T-helper 1 cell treated with Interleukin-12 subunit alpha and Interleukin-12 subunit beta and Interleukin-4 antibody, amounts not matched to agents 30 μg/mL and 1 μg/mL, for 36 hours (primary cell): Measurements from ENCODE around the gene SNAI3.

Source experiments
- H3K27ac Mint-ChIP-seq: one replicate; pipeline ENCODE4 v1.8.0; 2021; ENCODE audit warnings: mild to moderate bottlenecking, mixed read lengths
- H3K27me3 Mint-ChIP-seq: one replicate; pipeline ENCODE4 v1.8.0; 2021; ENCODE audit warnings: low read depth, mixed read lengths
- H3K36me3 Mint-ChIP-seq: one replicate; pipeline ENCODE4 v1.8.0; 2021; ENCODE audit warnings: low read depth, mixed read lengths
- H3K4me1 Mint-ChIP-seq: one replicate; pipeline ENCODE4 v1.8.0; 2021; ENCODE audit warnings: low read depth, mixed read lengths
- H3K4me3 Mint-ChIP-seq: one replicate; pipeline ENCODE4 v1.8.0; 2021; ENCODE audit warnings: mild to moderate bottlenecking, moderate library complexity, mixed read lengths
- H3K9me3 Mint-ChIP-seq: one replicate; pipeline ENCODE4 v1.8.0; 2021; ENCODE audit warnings: mixed read lengths

Gene SNAI3

DNA sequence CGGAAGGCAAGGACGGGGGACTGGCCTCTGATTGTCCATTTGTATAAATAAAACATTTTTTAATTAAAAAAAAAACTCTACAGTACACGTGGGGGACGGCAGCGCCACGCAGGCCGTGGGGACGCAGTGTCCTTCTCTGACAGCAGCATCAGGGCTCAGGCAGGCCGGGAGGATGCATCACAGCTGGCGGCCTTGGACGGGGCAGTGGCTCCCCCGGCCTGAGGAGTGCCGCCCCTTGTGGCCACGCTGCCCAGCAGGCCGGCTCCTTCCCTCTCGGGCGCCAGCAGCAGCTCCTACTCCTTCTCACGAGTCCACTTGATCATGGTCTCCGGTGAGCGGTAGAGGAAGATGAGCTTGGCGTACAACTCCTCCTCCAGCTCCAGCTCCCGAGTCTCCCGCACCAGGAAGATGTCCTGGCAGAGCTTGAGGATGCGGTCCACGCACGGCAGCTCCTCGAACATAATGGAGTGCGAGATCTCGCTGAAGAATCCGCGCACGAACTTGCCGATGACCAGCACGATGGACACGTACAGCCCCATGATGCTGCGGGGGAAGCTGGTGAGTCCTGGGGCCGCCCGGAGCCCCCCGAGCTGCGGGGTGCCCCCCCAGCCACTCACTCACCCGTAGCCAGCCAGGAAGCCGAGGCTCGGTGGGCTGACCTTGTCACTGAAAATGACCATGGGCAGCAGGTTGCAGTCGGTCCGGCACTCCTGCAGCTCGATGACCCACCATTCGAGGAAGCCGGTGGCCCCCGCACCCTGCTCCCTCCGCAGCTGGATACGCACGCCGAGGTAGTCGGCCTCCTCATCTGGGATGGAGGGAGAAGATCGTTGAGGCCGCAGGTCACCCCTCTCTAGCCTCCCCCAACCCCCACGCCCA, 29.2 kb upstream of the SNAI3 start:
- no peak overlapping the region for H3K27ac Mint-ChIP-seq
- no peaks in the 10 kb centered on the region for H3K27me3 Mint-ChIP-seq
- H3K36me3 Mint-ChIP-seq = peaks cover 13% of the 10 kb centered on the region

GRCh38 chr16:88714420-88715302, 28.4 kb upstream of the SNAI3 start:
- no peaks in the 10 kb centered on the region for H3K27me3 Mint-ChIP-seq
- no peaks in the 10 kb centered on the region for H3K4me1 Mint-ChIP-seq
- H3K27ac Mint-ChIP-seq = no peak overlapping the region
- peaks cover 7% of the 10 kb centered on the region for H3K36me3 Mint-ChIP-seq
- no peak overlapping the region for H3K4me3 Mint-ChIP-seq
- no peaks in the 10 kb centered on the region for H3K9me3 Mint-ChIP-seq

More for the DNA sequence above, 29.2 kb upstream of the SNAI3 start:
- Mint-ChIP-seq H3K4me1 (no peaks in the 10 kb centered on the region), H3K9me3 (no peaks in the 10 kb centered on the region), H3K4me3 (no peak overlapping the region)

DNA sequence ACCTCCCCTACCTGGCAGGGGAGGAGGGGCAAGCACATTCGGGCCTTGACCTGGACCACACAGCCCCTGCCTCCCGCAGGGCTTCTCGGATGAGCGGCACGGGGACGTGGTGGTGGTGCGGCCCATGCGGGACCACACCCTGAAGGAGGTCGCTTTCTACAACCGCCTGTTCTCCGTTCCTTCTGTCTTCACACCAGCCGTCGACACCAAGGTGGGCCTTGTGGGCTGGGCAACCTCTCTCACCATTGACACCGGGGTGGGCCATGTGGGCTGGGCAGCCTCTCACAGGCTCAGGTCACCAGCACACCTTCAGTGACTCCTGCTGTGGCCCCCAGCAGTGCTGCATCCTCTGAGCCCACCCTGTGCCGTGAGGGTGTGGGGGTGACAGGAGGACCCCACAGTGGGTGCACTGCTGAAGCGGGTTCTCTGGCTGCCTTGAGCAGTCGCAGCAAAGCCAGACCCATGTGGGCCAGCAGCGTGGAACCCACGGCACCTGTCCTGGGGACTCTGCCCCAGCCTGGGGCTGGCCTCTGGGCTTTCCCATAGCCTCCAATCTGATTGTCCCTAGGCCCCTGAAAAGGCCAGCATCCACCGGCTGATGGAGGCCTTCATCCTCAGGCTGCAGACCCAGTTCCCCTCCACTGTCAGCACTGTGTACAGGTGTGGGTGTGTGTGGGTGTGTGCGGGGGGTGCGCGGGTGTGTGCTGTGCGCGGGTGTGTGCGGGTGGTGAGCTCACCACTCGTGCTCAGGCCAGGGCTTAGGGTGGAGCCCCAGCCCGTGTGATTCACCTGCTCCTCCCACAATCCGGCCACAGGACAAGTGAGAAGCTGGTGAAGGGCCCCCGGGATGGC, 27.5 kb upstream of the SNAI3 start:
- no peaks in the 10 kb centered on the region for H3K9me3 Mint-ChIP-seq
- H3K36me3 Mint-ChIP-seq = peaks cover 4% of the 10 kb centered on the region
- H3K4me1 Mint-ChIP-seq = no peaks in the 10 kb centered on the region
- H3K4me3 Mint-ChIP-seq = no peak overlapping the region
- no peak overlapping the region for H3K27ac Mint-ChIP-seq
- no peaks in the 10 kb centered on the region for H3K27me3 Mint-ChIP-seq

DNA sequence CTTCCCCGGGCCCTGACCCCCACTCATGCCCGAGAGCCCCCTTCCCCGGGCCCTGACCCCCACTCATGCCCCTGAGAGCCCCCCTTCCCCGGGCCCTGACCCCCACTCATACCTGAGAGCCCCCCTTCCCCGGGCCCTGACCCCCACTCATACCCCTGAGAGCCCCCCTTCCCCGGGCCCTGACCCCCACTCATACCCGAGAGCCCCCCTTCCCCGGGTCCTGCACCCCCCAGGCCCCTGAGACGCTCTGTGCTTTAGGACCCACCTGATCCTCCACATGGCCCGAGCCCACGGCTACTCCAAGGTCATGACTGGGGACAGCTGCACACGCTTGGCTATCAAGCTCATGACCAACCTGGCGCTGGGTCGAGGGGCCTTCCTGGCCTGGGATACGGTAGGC, 26.7 kb upstream of the SNAI3 start:
- H3K27me3 Mint-ChIP-seq = no peaks in the 10 kb centered on the region
- no peaks in the 10 kb centered on the region for H3K9me3 Mint-ChIP-seq
- no peak overlapping the region for H3K4me3 Mint-ChIP-seq
- H3K4me1 Mint-ChIP-seq = no peaks in the 10 kb centered on the region
- H3K27ac Mint-ChIP-seq = no peak overlapping the region
- peaks cover 4% of the 10 kb centered on the region for H3K36me3 Mint-ChIP-seq

- H3K4me1 Mint-ChIP-seq = peaks cover 1% of the 10 kb centered on the region
- no peaks in the 10 kb centered on the region for H3K27me3 Mint-ChIP-seq
- H3K4me3 Mint-ChIP-seq = no peak overlapping the region
- no peaks in the 10 kb centered on the region for H3K9me3 Mint-ChIP-seq
- H3K36me3 Mint-ChIP-seq = peaks cover 4% of the 10 kb centered on the region
- H3K27ac Mint-ChIP-seq = no peak overlapping the region
These were observed 26.2 kb upstream of the SNAI3 start for GRCh38 chr16:88712362-88712979.

DNA sequence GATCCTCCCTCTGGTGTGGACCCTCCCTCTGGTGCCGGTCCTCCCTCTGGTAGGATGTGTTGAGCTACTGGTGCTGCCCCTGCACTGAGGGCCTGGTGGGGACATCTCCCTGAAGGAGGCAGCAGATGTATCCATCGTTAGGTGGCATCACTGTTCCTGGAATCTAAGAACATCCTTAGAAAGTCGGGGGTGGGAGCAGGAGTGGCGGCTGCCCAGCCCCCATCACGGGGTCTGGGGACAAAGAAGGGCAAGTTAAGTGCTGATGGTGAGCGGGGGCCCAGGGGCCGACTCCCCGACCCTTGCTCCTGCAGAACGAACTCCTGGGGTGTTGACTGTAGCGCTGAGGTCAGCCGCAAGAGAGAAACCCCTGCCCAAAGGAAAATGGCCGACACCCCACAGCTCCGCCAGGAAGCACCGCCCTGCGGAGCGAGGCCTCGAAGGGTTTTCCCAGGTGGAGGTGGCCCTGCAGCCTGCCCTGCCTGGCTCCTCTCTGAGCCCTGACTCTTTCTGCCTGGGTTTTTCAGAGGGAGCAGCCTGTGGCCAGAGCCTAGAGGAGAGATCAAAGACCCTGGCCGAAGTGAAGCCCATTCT, 25.5 kb upstream of the SNAI3 start:
- no peaks in the 10 kb centered on the region for H3K9me3 Mint-ChIP-seq
- no peaks in the 10 kb centered on the region for H3K27me3 Mint-ChIP-seq
- H3K36me3 Mint-ChIP-seq = peaks cover 1% of the 10 kb centered on the region
- no peak overlapping the region for H3K27ac Mint-ChIP-seq
- H3K4me1 Mint-ChIP-seq = peaks cover 7% of the 10 kb centered on the region
- no peak overlapping the region for H3K4me3 Mint-ChIP-seq

DNA sequence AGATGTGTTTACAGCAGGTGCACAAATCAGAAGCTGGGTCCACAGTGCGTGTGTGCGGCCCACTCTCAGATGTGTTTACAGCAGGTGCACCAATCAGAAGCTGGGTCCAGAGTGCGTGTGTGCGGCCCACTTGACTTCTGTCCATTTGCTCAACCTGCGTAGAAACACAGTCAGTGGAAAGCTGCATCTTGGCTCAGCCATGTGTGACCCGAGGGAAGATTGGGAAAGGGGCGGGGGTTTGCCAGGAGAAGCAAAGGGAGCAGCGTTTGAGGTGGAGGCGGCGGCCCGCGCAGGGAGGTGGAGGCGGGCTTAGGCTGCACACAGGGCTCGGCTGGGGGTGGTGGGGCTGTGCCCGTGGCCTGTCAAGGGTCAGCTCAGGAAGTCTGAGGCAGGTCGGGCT, 24.2 kb upstream of the SNAI3 start:
- Mint-ChIP-seq H3K4me3 (no peak overlapping the region), H3K4me1 (peaks cover 7% of the 10 kb centered on the region), H3K36me3 (peaks cover 1% of the 10 kb centered on the region), H3K27ac (no peak overlapping the region), H3K9me3 (no peaks in the 10 kb centered on the region), H3K27me3 (no peaks in the 10 kb centered on the region)

- Mint-ChIP-seq H3K4me1 (peaks cover 34% of the 10 kb centered on the region), H3K27ac (peak overlapping the region; percentile 68), H3K27me3 (no peaks in the 10 kb centered on the region), H3K36me3 (peaks cover 17% of the 10 kb centered on the region), H3K9me3 (no peaks in the 10 kb centered on the region), H3K4me3 (peak overlapping the region; percentile 74)
These were observed 20.9 kb upstream of the SNAI3 start for GRCh38 chr16:88706965-88707826.

DNA sequence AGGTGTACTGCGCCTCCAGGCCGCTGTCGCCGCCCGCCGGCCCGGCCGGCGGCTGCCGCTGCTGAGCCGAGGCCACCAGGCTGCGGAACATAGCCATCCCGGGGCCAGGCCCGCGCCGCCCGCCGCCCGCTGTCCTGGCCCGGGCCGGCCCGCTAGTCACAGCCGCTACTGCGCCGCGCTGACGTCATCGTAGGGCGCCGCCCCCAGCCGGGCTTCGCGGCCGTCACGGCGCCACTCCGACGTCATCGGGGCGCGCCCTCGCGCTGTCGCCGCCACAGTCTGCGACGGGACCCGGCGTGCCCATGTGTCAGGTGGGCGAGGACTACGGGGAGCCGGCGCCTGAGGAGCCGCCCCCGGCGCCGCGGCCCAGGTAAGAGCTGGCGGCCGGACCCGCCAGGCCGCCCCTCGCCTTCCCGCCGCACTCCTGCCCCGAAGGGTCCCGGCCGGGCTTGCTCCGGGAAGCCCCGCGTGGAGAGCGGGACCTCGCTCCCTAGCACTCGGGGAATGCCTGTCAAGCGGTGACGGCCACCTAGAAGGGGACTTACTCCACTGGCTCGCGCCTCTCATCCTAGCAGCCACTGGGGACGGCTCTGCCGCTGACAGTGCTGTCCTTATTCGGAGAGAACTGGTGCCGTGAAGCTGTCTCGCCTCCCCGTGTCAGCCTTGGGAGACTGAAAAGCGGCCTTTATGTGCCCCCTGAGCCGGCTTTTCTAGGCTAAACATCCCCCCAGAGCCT, 20.1 kb upstream of the SNAI3 start, which contains the start of the genes CTU2 and RNF166:
TSS of gene CTU2 (plus strand) at position 275 of the 736 bp plus-strand sequence. CDS start at position 303, 28 bp downstream.
TSS of gene RNF166 (minus strand) at position 180 of the 736 bp plus-strand sequence. CDS start at position 97, 83 bp downstream.
- no peaks in the 10 kb centered on the region for H3K27me3 Mint-ChIP-seq

GRCh38 chr16:88705801-88706228, 19.5 kb upstream of the SNAI3 start:
- H3K27ac Mint-ChIP-seq = no peak overlapping the region
- no peaks in the 10 kb centered on the region for H3K9me3 Mint-ChIP-seq
- peaks cover 40% of the 10 kb centered on the region for H3K4me1 Mint-ChIP-seq
- peaks cover 19% of the 10 kb centered on the region for H3K36me3 Mint-ChIP-seq
- no peaks in the 10 kb centered on the region for H3K27me3 Mint-ChIP-seq
- H3K4me3 Mint-ChIP-seq = peak overlapping the region; percentile 98

More for the DNA sequence above, 20.1 kb upstream of the SNAI3 start, which contains the start of the genes CTU2 and RNF166:
- peak within 1 kb of the TSS; percentile 86 for H3K27ac Mint-ChIP-seq
- peaks cover 38% of the 10 kb centered on the region for H3K4me1 Mint-ChIP-seq
- peak within 1 kb of the TSS; percentile 98 for H3K4me3 Mint-ChIP-seq
- no peaks in the 10 kb centered on the region for H3K9me3 Mint-ChIP-seq
- peaks cover 17% of the 10 kb centered on the region for H3K36me3 Mint-ChIP-seq

DNA sequence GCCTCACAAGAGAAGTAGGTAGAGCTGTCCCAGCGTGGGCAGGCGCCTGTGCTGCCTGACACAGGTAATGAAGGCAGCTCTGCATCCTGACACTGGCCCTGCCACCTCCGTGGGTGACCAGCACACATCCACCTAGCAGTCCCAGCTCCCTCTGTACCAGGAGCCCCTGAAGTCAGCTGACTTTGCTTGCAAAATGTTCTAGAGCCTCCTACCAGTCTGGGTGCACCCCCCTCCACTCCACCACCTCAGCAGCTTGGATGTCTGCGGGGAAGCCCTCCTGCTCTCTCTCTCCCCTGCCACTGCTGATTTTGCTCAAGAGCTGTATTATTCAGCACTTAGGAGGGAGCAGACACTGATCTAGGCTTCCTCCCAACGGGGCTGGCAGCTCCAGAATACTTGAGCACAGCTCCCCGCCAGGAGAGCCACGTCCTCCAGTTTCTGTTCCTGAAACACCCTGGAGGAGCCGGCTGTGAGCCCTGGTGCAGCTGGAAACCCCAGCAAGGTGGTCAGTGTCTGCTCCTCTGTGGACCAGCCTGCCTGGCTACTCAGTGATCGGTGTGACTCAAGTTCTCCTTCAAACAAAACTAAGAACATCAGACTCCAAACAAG, 18.9 kb upstream of the SNAI3 start:
- H3K9me3 Mint-ChIP-seq = no peaks in the 10 kb centered on the region
- H3K4me1 Mint-ChIP-seq = peaks cover 43% of the 10 kb centered on the region
- H3K36me3 Mint-ChIP-seq = peaks cover 23% of the 10 kb centered on the region

More for the DNA sequence above, 18.9 kb upstream of the SNAI3 start:
- Mint-ChIP-seq H3K27me3 (no peaks in the 10 kb centered on the region), H3K4me3 (peak overlapping the region; percentile 98), H3K27ac (peak overlapping the region; percentile 86)
